ENCODE measurements around the gene SH3BP4.

GRCh38 chr2:234986390-234986789 lies 34.6 kb downstream of the SH3BP4 start:
- TF ChIP-seq POLR2A (IDR thresholded peaks at IDR 0.05) (no peak), POLR2AphosphoS5 (IDR thresholded peaks at IDR 0.05; ENCODE audit: insufficient read depth in 1 of 2, low read depth in 1 of 2) (no peak), CTCF (IDR thresholded peaks at IDR 0.05) (no peak)

Data from vagina (tissue), 2 donors.